ENCODE data around the gene RBM8A. TPM values are rescaled to one million over a fixed set of nuclear protein-coding genes. Genes with fewer than 3 reads are reported as not detected.
A peak's percentile ranks its signal among the peaks of the same experiment; 100 is the strongest.

Gene RBM8A
- total RNA-seq, 1 donor from 2014 or later, result 178 TPM

- H3K36me3 Mint-ChIP-seq (ENCODE audit: low read depth), result peaks cover 47% of the 10 kb centered on the region
- POLR2A ChIA-PET, result interaction anchor here (0.7 to 3.9 kb wide), 26 partner anchors 9 to 1681 kb away, joined by 3 to 109 read pairs (median 5); partner anchors contain the start of genes ANKRD34A, ANKRD35, ITGA10 and LIX1L
- peak; percentile 90 for ATAC-seq (ENCODE audit: low read depth)
- H3K27ac Mint-ChIP-seq, result peak within 1 kb of the TSS; percentile 93
- intact Hi-C loops (cut with micrococcal nuclease), result loop anchor here (1.0 kb wide), 3 partner anchors 9 to 59 kb away; partner anchors contain the start of genes LIX1L, PIAS3 and RBM8A
- H3K9me3 Mint-ChIP-seq, result no peaks in the 10 kb centered on the region
- H3K4me3 Mint-ChIP-seq, result peak within 1 kb of the TSS; percentile 95
- TF ChIP-seq CTCF (IDR thresholded peaks at IDR 0.05), result no peak
- CTCF ChIA-PET, result interaction anchor here (1.2 to 2.2 kb wide), 6 partner anchors 9 to 73 kb away, joined by 3 to 8 read pairs (median 4); partner anchors contain the start of genes ANKRD34A, NUDT17, PIAS3 and POLR3GL
- peak; percentile 88 for DNase-seq
- H3K27me3 Mint-ChIP-seq, result no peaks in the 10 kb centered on the region
- H3K4me1 Mint-ChIP-seq, result peaks cover 35% of the 10 kb centered on the region
Observed at GRCh38 chr1:145918144-145918991, 8.9 kb downstream of the RBM8A start, which contains the start of gene PEX11B. TSS of gene PEX11B (minus strand) at chr1:145918717. CDS start at chr1:145918688, 29 bp downstream.

- TF ChIP-seq CTCF (IDR thresholded peaks at IDR 0.05), result no peak
- CTCF ChIA-PET, result interaction anchor here (1.2 to 1.5 kb wide), 3 partner anchors 9 to 60 kb away, joined by 3 to 6 read pairs (median 4); partner anchors contain the start of gene RBM8A
- POLR2A ChIA-PET, result interaction anchor here (1.1 to 3.9 kb wide), 12 partner anchors 11 to 135 kb away, joined by 3 to 109 read pairs (median 15); partner anchors contain the start of genes ANKRD34A, ANKRD35, LIX1L and NUDT17
- DNase-seq (no peak), ATAC-seq (ENCODE audit: low read depth) (no peak)
- peak overlapping the region; percentile 95 for H3K4me3 Mint-ChIP-seq
- H3K36me3 Mint-ChIP-seq (ENCODE audit: low read depth), result peaks cover 49% of the 10 kb centered on the region
- no peaks in the 10 kb centered on the region for H3K9me3 Mint-ChIP-seq
- H3K27me3 Mint-ChIP-seq, result no peaks in the 10 kb centered on the region
- H3K27ac Mint-ChIP-seq, result peak overlapping the region; percentile 93
- H3K4me1 Mint-ChIP-seq, result peaks cover 35% of the 10 kb centered on the region
- intact Hi-C loops (cut with micrococcal nuclease), result no loop called here
Observed at GRCh38 chr1:145917595-145917994, 9.7 kb downstream of the RBM8A start.

- POLR2A ChIA-PET, result interaction anchor here (1.3 to 3.9 kb wide), 5 partner anchors 12 to 71 kb away, joined by 3 to 109 read pairs (median 6); partner anchors contain the start of genes ANKRD34A, LIX1L, NUDT17 and PIAS3
- peaks cover 39% of the 10 kb centered on the region for H3K4me1 Mint-ChIP-seq
- H3K9me3 Mint-ChIP-seq, result no peaks in the 10 kb centered on the region
- TF ChIP-seq CTCF (IDR thresholded peaks at IDR 0.05), result no peak
- H3K27me3 Mint-ChIP-seq, result no peaks in the 10 kb centered on the region
- peak overlapping the region; percentile 27 for H3K27ac Mint-ChIP-seq
- ATAC-seq (ENCODE audit: low read depth) (no peak), DNase-seq (no peak)
- intact Hi-C loops (cut with micrococcal nuclease), result no loop called here
- H3K36me3 Mint-ChIP-seq (ENCODE audit: low read depth), result peaks cover 54% of the 10 kb centered on the region
- CTCF ChIA-PET, result interaction anchor here (1.0 kb wide), 1 partner anchor 72 kb away, joined by 4 read pairs; no protein-coding TSS in a partner anchor
- H3K4me3 Mint-ChIP-seq, result peak overlapping the region; percentile 64
Observed at GRCh38 chr1:145916745-145917144, 10.5 kb downstream of the RBM8A start.

- no peak for TF ChIP-seq CTCF (IDR thresholded peaks at IDR 0.05)
- CTCF ChIA-PET, result interaction anchor here (6.7 kb wide), 1 partner anchor 66 kb away, joined by 54 read pairs; the partner anchor contains the start of gene NUDT17
- Mint-ChIP-seq H3K36me3 (ENCODE audit: low read depth) (peaks cover 60% of the 10 kb centered on the region), H3K9me3 (no peaks in the 10 kb centered on the region), H3K4me3 (no peak overlapping the region), H3K27me3 (no peaks in the 10 kb centered on the region), H3K27ac (no peak overlapping the region), H3K4me1 (peaks cover 19% of the 10 kb centered on the region)
- intact Hi-C loops (cut with micrococcal nuclease), result no loop called here
- POLR2A ChIA-PET, result no interaction called here
- DNase-seq (no peak), ATAC-seq (ENCODE audit: low read depth) (no peak)
Observed at GRCh38 chr1:145912128-145912641, 15.1 kb downstream of the RBM8A start.

Measured in activated B cell treated with CpG ODN at 0.5 μM for 24 hours (primary cell).